Colon (tissue), 2 donors: Measurements from ENCODE around the gene BABAM2.
"Not testable (repeated sequence)": the region's sequence is repeated elsewhere in the genome, so short reads cannot be mapped to it uniquely, and the experiment has no call there.

Source experiments
- FAIRE-seq: peaks from 2 replicates; lab custom pipeline; 2012; peaks lifted over from hg19 to GRCh38; lab: Jason Lieb, UNC
- donor health status: control.
- donor health status: control.

Gene BABAM2

GRCh38 chr2:28082131-28082530, 191.6 kb downstream of the BABAM2 start:
- FAIRE-seq: no peak

- FAIRE-seq: no peak
Observed at GRCh38 chr2:28083476-28083875, 192.9 kb downstream of the BABAM2 start.

- no peak for FAIRE-seq
Observed at GRCh38 chr2:28084564-28084963, 194.0 kb downstream of the BABAM2 start.

GRCh38 chr2:28085201-28085600, 194.7 kb downstream of the BABAM2 start:
- no peak for FAIRE-seq

GRCh38 chr2:28086611-28087010, 196.1 kb downstream of the BABAM2 start:
- no peak for FAIRE-seq

GRCh38 chr2:28088970-28089369, 198.4 kb downstream of the BABAM2 start:
- no peak for FAIRE-seq

- FAIRE-seq: no peak
Observed at GRCh38 chr2:28089486-28089885, 199.0 kb downstream of the BABAM2 start.

GRCh38 chr2:28093308-28093707, 202.8 kb downstream of the BABAM2 start:
- no peak for FAIRE-seq

GRCh38 chr2:28093768-28094167, 203.2 kb downstream of the BABAM2 start:
- FAIRE-seq: no peak

GRCh38 chr2:28094739-28095138, 204.2 kb downstream of the BABAM2 start:
- no peak for FAIRE-seq

- FAIRE-seq: no peak
Observed at GRCh38 chr2:28095622-28096021, 205.1 kb downstream of the BABAM2 start.

- no peak for FAIRE-seq
Observed at GRCh38 chr2:28096421-28096820, 205.9 kb downstream of the BABAM2 start.

GRCh38 chr2:28098501-28099225, 208.1 kb downstream of the BABAM2 start:
- no peak for FAIRE-seq

GRCh38 chr2:28101123-28101522, 210.6 kb downstream of the BABAM2 start:
- no peak for FAIRE-seq

GRCh38 chr2:28101892-28102291, 211.4 kb downstream of the BABAM2 start:
- no peak for FAIRE-seq

GRCh38 chr2:28102455-28102874, 211.9 kb downstream of the BABAM2 start:
- FAIRE-seq: no peak

GRCh38 chr2:28103611-28104010, 213.1 kb downstream of the BABAM2 start:
- no peak for FAIRE-seq

- no peak for FAIRE-seq
Observed at GRCh38 chr2:28108143-28108542, 217.6 kb downstream of the BABAM2 start.

- FAIRE-seq: not testable (repeated sequence)
Observed at GRCh38 chr2:28113771-28114170, 223.2 kb downstream of the BABAM2 start.

GRCh38 chr2:28117104-28117596, 226.6 kb downstream of the BABAM2 start:
- no peak for FAIRE-seq

- no peak for FAIRE-seq
Observed at GRCh38 chr2:28119631-28120030, 229.1 kb downstream of the BABAM2 start.

GRCh38 chr2:28128281-28128950, 237.9 kb downstream of the BABAM2 start:
- FAIRE-seq: no peak

- no peak for FAIRE-seq
Observed at GRCh38 chr2:28129955-28130695, 239.6 kb downstream of the BABAM2 start.
